DMS153 (cell line): Measurements from ENCODE around the gene PMAIP1.
"Not testable (repeated sequence)": the region's sequence is repeated elsewhere in the genome, so short reads cannot be mapped to it uniquely, and the experiment has no call there.

Source experiments
- DNase-seq: peaks from one replicate; lab custom pipeline; 2025; lab: John Stamatoyannopoulos, UW

PMAIP1 gene

DNA sequence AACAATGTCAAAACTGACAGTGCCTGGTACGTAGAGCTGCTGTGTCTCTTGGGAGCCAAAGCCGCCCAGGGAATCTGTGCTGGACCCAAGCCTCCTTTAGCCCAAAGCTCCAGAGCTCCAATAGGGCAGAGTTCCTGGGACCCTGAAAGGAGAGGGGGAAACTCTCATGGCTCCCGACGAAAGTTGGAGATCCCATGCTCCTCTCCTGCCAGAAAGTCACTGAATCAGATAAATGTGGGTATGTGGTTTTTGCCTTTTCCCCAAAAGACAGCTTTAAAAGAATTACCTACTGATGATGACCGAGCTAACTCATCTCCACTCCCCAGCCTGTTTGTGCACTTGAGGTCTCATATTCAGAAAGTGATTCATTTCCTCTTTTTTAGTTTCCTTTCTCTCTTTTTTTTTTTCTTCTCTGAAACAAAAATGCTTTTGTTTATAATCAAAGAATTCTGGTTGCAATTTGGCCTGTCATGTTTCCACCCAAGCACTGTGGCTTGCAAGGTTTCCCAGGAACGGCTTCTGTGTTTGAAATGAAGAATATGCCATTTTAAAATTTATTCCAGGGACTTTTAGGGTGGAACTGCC lies 14.1 kb upstream of the PMAIP1 start:
- no peak for DNase-seq

DNA sequence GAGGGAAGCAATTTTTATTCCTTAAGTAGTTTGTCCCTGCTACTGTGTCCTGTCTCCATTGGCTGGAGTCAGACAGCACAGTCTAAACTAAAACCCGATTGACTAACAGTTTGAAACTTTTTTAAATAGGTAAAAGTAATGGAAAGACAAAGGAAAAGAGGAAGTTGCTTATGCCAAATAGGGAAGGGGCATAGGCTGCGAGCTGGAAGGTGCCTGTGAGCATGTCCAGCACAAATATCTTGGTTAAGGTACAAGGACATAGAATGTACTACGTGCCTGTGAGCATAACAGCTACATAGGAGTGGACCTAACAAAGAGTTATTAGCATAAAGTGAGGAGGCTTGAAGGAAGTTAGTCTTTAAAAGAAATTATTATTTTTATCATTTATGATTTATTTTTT lies 13.4 kb upstream of the PMAIP1 start:
- DNase-seq: not testable (repeated sequence)

DNA sequence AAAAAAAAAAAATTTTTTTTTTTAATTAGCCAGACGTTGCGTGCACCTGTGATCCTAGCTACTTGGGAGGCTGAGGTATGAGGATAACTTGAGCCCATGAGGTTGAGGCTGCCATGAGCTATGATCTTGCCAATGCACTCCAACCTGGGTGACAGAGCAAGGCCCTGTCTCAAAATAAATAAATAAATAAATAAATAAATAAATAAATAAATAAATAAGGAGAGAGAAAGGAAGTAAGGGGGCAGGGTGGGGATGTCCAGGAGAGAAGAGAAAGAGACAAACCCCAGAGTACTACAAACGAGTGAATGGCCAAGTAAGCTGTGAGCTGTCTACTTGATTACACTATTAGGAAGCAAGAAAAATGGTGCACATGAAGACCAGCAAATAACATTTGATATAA lies 7.7 kb upstream of the PMAIP1 start:
- DNase-seq: no peak

DNA sequence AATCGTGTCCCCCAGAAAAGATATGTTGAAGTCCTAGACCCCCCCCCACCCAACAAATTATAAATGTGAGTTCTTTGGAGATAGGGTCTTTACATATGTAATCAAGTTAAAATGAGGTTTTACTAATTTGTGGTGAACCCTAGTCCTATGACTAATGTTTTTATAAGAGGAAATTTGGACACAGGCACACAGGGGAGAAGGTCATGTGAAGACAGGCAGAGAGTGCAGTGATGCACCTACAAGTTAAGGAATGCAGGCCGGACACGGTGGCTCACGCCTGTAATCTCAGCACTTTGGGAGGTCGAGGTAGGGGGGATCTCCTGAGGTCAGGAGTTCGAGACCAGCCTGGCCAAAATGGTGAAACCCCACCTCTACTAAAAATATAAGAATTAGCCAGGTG lies 5.8 kb upstream of the PMAIP1 start:
- no peak for DNase-seq

DNA sequence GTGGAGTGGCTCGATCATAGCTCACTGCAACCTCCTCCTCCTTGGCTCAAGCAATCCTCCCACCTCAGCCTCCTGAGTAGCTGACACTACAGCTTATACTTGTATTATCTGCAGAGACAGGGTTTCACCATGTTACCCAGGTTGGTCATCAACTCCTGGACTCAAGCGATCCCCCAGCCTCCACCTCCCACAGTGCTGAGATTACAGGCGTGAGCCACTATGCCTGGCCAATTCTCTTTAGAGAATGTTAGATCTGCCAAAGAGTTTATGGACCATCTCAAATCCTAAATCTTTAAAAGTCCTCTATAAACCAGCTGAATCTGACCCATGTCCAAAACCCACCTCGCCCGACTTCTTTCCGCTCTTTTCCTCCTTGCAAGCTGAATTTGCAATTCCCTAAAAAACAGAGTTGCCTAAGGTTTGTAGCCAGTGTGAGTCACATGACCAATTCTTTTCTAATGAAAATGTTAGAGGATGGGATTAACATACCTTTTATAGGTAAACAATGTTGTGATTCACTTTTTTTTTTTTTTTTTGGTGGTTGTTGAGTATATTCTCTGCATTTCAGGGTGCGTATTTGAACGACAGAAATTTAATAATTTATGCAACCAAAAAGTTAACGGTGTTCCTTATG lies 2.4 kb upstream of the PMAIP1 start:
- no peak for DNase-seq

DNA sequence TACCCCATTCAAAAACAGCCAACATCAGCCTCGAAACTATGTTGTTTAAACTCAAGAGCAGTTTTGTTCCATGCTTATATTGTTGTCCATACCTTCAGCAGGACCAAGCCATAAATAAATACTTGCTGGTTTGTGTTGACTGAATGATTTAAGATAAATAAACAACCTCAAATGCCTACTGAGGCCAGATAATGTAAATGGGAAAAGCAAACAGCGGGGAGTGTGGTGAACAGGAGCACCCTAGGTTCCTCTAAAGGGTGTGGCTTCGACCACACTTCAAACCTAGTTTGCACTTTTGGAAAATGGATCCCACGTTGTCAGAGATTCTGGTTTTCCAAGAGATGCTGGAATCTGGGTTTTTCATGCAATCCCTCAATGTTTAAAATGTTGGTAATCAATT lies 1.7 kb upstream of the PMAIP1 start:
- DNase-seq: no peak

DNA sequence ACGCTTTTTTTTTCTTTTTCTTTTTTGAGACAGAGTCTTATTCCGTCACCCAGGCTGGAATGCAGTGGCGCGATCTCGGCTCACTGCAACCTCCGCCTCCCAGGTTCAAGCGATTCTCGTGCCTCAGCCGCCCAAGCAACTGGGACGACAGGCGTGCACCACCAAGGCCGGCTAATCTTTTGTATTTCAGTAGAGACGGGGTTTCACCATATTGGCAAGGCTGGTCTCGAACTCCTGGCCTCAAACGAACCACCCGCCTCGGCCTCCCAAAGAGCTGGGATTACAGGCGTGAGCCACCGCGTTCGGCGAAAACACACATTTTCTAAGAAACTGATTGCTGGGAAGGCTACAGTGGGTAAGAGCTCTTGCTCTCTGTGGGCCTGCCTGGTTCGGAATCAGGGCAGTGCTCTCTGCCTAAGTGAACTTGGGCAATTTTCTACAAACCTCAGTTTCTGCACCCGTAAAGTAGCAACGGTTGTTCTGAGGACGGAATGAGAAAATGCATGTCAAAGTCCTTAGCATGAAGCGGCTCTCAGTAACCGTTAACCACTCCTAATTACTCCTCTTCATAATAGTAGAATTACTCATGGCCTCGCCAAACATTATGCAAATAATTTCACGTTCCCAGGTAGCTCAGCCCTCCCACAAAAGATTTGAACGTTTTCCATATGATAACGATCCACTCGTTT lies 1.0 kb upstream of the PMAIP1 start:
- no peak for DNase-seq

DNA sequence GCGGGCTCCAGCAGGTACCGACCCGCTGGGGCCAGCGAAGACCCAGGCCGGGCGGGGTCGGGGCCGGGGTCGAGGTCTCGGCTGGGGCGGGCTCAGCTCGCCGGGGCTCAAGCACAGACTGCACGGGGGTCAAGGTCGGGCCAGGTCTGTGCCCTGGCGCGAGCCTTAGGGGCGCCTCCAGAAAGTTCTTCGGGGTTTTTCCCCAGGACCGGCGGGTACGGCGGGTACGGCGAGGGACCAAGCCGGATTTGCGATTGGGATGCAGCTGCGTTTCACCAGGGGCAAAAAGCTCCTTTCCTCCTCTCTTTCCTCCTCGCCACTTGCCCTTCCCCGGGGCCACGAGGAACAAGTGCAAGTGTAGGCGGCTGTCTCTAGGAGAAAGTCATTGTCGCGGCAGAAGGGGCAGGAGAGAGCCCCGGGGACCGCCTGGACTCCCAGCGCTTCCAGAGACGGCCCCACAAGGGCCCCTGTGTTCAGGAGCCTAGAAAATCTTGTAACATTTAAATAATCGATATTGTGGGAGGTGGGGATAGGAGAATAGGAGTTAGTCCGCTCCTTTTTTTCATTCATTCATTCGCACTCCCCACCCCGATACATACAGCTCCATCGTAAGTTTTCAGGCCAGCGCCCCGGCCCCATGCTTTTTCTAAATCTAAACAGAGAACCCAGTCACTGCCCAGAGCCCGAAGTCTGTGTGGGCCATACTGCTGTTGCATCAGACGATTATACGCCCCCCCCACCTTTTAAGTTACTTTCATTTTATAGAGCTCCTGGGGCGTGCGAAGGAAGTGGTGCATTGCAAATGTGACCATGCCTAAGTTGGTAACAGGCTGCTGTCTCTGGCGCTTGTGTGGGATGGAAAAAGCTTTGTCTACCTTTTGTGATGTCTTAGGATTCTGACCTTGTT lies 679 bp downstream of the PMAIP1 start:
- peak; percentile 12 for DNase-seq

DNA sequence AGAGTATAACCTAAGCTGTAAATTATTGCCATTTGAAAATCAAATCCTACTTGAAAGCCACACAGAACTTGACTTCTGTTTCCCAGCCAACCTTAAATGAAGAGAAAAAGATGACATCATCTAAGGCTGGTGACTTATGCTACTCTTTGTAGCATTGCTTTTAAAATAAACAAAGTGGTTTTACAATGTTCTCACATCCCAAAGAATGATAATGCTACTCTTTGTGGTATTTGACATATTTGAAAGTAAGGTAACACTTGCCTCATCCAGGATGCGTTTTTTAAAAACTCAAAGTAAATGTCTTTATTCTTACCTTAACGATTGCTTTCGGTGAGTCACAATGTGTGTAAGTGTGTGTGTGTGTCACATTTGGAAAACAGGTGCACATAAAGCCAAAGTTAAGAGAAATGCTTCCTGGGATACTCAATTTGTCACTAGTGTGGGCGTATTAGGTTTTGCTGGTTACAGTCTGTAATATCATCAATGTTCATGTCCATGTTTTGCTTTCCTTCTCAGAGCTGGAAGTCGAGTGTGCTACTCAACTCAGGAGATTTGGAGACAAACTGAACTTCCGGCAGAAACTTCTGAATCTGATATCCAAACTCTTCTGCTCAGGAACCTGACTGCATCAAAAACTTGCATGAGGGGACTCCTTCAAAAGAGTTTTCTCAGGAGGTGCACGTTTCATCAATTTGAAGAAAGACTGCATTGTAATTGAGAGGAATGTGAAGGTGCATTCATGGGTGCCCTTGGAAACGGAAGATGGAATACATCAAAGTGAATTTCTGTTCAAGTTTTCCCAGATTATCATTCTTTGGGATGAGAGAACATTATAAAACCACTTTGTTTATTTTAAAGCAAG lies 2.6 kb downstream of the PMAIP1 start:
- DNase-seq: no peak

DNA sequence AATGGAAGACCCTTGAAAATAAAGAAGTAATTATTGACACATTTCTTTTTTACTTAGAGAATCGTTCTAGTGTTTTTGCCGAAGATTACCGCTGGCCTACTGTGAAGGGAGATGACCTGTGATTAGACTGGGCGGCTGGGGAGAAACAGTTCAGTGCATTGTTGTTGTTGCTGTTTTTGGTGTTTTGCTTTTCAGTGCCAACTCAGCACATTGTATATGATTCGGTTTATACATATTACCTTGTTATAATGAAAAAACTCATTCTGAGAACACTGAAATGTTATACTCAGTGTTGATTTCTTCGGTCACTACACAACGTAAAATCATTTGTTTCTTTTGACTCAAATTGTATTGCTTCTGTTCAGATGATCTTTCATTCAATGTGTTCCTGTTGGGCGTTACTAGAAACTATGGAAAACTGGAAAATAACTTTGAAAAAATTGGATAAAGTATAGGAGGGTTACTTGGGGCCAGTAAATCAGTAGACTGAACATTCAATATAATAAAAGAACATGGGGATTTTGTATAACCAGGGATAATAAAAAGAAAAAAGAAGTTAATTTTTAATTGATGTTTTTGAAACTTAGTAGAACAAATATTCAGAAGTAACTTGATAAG lies 3.3 kb downstream of the PMAIP1 start:
- no peak for DNase-seq

DNA sequence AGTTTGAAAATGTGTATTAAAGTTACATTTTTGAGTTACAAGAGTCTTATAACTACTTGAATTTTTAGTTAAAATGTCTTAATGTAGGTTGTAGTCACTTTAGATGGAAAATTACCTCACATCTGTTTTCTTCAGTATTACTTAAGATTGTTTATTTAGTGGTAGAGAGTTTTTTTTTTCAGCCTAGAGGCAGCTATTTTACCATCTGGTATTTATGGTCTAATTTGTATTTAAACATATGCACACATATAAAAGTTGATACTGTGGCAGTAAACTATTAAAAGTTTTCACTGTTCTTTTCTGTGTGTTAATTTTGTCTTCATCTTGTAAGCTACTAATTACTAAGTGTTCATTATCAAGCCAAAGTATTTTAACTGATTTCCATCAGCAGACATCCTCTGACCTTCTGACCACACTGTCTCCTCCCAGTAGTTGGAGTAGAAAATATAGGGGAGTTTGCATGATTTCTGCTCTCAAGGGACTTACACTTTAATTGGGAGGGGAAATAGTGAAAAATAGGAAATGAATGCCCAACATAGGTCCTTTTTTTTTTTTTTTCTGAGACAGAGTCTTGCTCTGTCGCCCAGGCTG lies 4.3 kb downstream of the PMAIP1 start:
- no peak for DNase-seq

DNA sequence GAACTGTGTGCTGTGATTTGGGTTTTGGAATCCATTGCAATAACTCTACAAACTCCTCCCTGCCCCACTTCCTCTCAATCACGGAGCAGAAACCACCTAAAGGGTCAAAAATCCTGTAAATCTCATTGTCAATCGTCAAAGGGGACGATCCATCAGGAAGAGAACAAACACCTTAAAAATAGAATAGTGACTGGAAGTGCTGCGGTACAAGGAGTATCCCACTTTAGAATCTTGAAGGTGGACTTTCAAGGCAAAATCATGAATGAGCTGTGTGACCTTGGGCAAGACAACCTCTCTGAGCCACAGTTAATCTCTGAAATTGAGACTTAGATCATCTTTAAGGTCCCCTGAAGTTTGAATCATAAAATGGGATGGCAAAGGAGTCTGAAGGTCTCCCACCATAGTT lies 5.9 kb downstream of the PMAIP1 start:
- DNase-seq: no peak

DNA sequence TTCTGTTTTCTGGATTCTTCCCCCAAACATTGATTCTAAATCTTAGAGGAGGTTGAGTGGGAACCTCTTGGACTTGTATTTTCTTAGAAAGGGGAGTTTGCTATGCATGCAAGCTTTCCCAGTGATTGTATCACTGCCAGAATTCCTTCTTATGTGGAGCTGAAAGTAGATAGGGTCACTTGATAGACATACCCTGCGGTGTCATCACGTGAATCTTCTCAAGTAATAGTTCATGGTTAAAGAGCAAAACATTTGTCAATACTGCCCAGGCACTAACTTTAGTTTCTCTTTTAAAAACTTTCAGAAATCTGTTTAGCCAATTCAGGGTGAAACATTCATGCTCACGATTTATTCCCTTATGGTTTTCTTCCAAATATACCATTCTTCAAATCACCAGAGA lies 6.4 kb downstream of the PMAIP1 start:
- no peak for DNase-seq

DNA sequence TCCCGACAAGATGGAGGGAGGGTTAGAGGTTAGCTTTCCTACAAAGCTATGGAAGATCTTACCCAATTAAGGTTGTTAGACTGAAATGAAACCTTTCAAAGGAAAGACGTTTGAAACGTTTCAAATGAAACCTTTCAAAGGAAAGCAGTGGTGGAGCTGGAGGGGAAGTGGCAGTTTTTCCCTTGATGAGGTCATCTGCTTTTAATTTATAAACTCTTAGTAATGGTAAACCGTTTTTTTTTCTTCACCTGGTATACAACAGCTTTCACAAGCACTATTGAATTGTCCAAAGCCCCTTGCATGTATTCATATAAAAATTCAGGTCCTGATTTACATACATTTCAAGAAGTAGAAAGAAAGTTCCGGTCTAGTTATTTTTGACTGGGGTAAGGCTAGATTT lies 7.4 kb downstream of the PMAIP1 start:
- DNase-seq: no peak

DNA sequence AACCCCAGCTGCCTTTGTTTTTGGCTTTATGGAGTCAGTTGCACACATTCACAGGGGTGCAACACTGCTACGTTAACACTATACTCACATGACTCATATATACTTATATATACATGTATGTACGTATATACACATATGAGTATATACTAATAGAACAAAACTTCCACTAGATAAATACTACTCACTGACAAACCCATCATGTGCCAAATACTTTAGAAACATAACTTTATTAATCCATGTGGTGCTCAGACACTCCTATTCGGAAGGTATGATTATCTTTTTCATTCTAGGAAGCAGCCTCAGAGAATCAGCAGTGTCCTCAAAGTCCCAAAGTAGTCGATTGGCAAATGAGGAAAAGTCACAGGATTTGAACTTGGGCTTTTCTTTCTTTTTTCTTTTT lies 7.9 kb downstream of the PMAIP1 start:
- no peak for DNase-seq

DNA sequence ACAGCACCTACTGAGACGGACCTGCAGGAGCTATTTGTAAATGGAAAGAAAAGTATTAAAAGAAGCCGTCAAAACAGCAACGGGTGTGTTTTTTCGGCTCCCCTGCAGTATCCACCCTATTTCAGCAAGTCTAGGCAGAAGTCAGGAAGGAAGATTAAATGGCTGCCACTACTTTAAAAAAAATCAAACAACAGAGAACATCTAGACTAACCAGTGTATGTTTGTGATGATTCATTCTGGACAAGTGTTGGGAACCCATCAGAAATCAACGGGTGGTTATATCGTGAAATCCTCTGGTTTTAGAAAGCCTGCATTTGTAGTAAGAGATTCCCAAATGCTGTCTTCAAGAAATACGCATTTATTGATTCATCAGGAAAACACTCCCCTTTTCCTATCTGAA lies 9.0 kb downstream of the PMAIP1 start:
- DNase-seq: no peak

DNA sequence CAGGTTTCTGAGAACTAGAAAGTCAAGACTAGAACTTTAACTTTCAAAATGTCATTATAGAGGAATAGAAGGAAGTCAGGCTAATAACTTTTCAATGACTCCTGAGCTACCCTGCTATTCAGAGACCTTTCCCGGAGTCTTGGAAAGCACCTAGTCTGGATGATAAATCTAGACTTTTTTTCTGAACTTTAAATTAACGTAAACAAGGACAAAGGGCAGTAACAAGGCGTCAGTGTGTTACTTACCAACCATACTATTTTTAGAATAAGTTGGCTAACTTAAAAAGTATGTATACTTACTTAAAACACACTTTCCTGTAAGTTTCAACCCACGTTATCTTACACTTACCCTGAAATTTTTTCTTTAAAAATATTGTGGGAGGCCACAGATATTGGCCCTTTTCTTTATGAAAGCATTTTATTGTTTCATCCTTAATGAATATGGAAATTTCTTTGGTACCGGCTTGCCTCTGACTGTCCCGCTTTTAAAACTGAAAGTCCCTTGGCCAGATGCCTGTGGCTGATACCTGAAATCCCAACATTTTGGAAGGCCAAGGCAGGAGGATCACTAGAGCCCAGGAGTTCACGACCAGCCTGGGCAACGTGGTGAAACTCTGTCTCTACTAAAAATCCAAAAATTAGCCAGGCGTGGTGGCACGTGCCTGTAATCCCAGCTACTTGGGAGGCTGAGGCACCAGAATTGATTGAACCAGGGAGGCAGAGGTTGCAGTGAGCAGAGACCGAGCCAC lies 9.7 kb downstream of the PMAIP1 start:
- DNase-seq: no peak

DNA sequence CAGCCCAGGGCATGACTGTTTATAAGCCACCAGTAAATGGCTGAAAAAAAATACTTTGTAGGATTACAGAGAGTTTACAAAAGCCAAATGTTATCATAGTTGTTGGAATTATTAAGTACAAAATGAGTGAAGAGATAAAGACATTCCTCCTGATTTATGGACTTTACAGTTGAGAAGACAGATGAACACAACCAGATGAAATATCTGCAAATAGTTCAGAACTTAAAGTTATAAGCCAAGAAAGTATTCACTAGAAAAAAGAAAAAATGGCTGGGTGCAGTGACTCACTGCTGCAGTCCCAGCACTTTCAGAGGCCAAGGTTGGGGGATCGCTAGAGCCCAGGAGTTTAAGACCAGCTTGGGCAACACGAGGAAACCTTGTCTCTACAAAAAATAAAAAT lies 11.2 kb downstream of the PMAIP1 start:
- DNase-seq: no peak

DNA sequence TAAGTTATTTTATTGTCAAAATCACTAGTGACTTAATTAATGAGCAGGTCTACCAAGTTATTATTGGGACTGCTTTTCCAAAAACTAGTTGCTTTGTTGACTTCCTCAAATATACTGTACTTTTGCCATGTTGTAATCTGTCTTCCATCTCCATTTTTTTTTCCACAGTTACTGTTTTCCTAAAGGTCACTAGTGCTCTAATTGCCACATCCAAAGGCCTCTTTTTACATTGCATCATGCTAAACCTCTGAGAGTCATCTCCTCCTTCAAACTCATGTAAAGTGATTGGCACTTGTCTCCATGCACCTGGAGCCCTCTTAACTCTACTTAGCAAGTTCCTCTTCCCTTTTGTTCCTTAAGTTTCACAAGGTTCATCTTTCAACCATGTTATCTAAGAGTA lies 11.8 kb downstream of the PMAIP1 start:
- DNase-seq: no peak

DNA sequence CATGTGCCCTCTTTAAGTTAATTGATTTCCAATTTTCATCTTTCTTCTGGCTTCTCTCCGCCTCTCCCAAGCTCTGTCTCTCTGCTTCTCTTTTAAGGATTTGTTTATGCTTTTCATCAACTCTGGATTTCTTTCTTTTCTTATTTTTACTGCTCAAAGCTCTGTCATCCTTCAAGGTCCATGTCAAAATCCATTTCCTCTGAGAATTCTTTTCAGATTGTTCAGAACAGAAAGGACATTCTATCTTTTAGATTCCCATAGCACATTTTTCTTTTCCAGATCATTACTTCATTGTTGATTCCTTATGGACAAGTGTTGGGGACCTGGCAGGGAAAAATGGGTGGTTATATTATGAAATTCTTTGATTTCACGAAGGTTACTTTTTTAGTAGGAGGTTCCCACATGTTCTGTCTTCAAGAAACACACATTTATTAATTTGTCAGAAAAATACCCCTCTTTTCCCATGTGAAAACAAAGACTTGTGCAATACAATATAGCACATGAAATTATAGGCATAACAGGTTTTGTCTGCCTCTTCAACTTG lies 12.3 kb downstream of the PMAIP1 start:
- DNase-seq: no peak
